ENCODE measurements around the gene CTRB1. TPM values are rescaled to one million over a fixed set of nuclear protein-coding genes. Genes with fewer than 3 reads are reported as not detected.

Gene CTRB1
- total and polyA plus RNA-seq, 2 of the 13 experiments (the other 11 are each of a cell fraction or from before 2014, with no cell fraction given) = not detected

- TF ChIP-seq SMC3 (IDR thresholded peaks at IDR 0.05; ENCODE audit: low read length) = 0 out of 2 replicates have a peak, but pooled peaks have one; percentile 18
- TF ChIP-seq ZFAT (CRISPR knock-in tag; conservative IDR thresholded peaks at IDR 0.05) = no peak
- TF ChIP-seq PBX2 (CRISPR knock-in tag; IDR thresholded peaks at IDR 0.05) = no peak
- TF ChIP-seq TBX3 (IDR thresholded peaks at IDR 0.05; ENCODE audit: borderline replicate concordance) = peak; percentile 79; the same call in 1 of the 2 replicates
- peak; percentile 80 for TF ChIP-seq AHR (CRISPR knock-in tag; IDR thresholded peaks at IDR 0.05)
- peak; percentile 96 for TF ChIP-seq SAP130 (CRISPR knock-in tag; IDR thresholded peaks at IDR 0.05; ENCODE audit: low read depth)
- no peak for TF ChIP-seq ATF7 (IDR thresholded peaks at IDR 0.05)
- TF ChIP-seq ATF7 (CRISPR knock-in tag; IDR thresholded peaks at IDR 0.05) = peak; percentile 96
- TF ChIP-seq PRPF4 (IDR thresholded peaks at IDR 0.05; ENCODE audit: low read depth, low read length, poor library complexity, severe bottlenecking) = peak; percentile 53
- TF ChIP-seq SNAI1 (CRISPR knock-in tag; IDR thresholded peaks at IDR 0.05; ENCODE audit: borderline replicate concordance) = peak; percentile 96; the same call in 1 of the 2 replicates
- TF ChIP-seq ATF7-NPFF (CRISPR knock-in tag; IDR thresholded peaks at IDR 0.05; ENCODE audit: low read depth) = peak; percentile 91
- peak; percentile 90 for TF ChIP-seq SMAD3 (CRISPR knock-in tag; IDR thresholded peaks at IDR 0.05)
- 0 out of 2 replicates have a peak, but pooled peaks have one; percentile 68 for TF ChIP-seq EEA1 (CRISPR knock-in tag; IDR thresholded peaks at IDR 0.05; ENCODE audit: borderline replicate concordance)
- peak; percentile 97 for TF ChIP-seq SP5 (CRISPR knock-in tag; IDR thresholded peaks at IDR 0.05; ENCODE audit: borderline replicate concordance, low read depth)
- peak; percentile 81 for TF ChIP-seq SKI (IDR thresholded peaks at IDR 0.05; ENCODE audit: partially characterized antibody)
- TF ChIP-seq NCOA1 (CRISPR knock-in tag; IDR thresholded peaks at IDR 0.05) = peak; percentile 93
- TF ChIP-seq XBP1 (CRISPR knock-in tag; IDR thresholded peaks at IDR 0.05) = peak; percentile 49; the same call in 1 of the 2 replicates
- no peak; the same call in none of the 2 replicates for TF ChIP-seq TRAFD1 (CRISPR knock-in tag; IDR thresholded peaks at IDR 0.05; ENCODE audit: borderline replicate concordance)
- TF ChIP-seq, protein P1, sequence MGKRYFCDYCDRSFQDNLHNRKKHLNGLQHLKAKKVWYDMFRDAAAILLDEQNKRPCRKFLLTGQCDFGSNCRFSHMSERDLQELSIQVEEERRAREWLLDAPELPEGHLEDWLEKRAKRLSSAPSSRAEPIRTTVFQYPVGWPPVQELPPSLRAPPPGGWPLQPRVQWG (CRISPR knock-in tag; IDR thresholded peaks at IDR 0.05; ENCODE audit: borderline replicate concordance, low read depth) = no peak
- peak; percentile 100 for TF ChIP-seq JUND (CRISPR knock-in tag; IDR thresholded peaks at IDR 0.05)
- peak; percentile 17; the same call in 1 of the 2 replicates for TF ChIP-seq ATRX (CRISPR knock-in tag; IDR thresholded peaks at IDR 0.05; ENCODE audit: borderline replicate concordance)
- peak; percentile 56; the same call in 1 of the 2 replicates for TF ChIP-seq AFF4 (CRISPR knock-in tag; IDR thresholded peaks at IDR 0.05)
- peak; percentile 76; the same call in 1 of the 2 replicates for TF ChIP-seq FOXJ3 (CRISPR knock-in tag; IDR thresholded peaks at IDR 0.05; ENCODE audit: borderline replicate concordance)
Observed at GRCh38 chr16:75244844-75245758, 26.3 kb downstream of the CTRB1 start (continued).
